HG03469 (cell line): ENCODE data around the gene NAA15.
A peak's percentile ranks its signal among the peaks of the same experiment; 100 is the strongest.
"Not testable (repeated sequence)": the region's sequence is repeated elsewhere in the genome, so short reads cannot be mapped to it uniquely, and the experiment has no call there.

ENCODE experiments used
- ATAC-seq: cut with Tn5 transposase; IDR thresholded peaks from one replicate; pipeline ENCODE4 v1.9.1; 2021; ENCODE audit warnings: mild to moderate bottlenecking, moderate library complexity, moderate number of reproducible peaks; ENCODE audit not compliant: unreplicated experiment

Gene NAA15

GRCh38 chr4:139301113-139301820, at the start of gene NAA15:
TSS of gene NAA15 (plus strand) at chr4:139301505. CDS start at chr4:139301778, 273 bp downstream.
- peak; percentile 84 for ATAC-seq

GRCh38 chr4:139253046-139253445, 48.3 kb upstream of the NAA15 start:
- no peak for ATAC-seq

- ATAC-seq: no peak
Measured at GRCh38 chr4:139253713-139254112, 47.6 kb upstream of the NAA15 start.

DNA sequence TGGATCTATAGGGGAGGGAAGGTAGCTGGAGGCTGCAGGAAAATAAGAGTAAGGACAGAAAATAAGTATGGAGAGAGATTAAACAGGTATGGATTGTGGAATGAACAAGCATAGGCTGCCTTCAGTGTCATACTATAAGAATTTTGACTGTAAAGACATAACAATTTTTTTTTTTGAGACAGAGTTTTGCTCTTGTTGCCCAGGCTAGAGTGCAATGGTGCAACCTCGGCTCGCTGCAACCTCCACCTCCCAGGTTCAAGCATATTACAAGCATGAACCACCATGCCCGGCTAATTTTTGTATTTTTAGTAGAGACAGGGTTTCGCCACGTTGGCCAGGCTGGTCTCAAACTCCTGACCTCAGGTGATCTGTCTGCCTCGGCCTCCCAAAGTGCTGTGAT, 45.7 kb upstream of the NAA15 start:
- ATAC-seq: not testable (repeated sequence)

DNA sequence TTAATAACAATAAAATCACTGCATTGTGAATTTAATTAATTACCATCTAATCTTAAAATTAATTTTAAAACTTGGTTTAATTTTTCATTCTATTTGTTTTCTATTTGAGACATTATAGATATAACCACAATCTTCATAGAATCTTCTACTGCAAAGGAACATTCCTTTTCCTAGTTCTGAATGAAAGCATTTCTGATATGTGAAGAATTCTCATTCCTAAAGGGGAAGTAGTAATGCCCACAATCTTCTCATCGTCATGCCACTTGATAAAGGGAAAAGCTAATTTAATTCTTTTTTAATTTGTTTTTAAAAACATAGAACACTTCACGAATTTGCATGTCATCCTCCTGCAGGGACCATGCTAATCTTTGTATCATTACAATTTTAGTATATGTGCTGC, 45.0 kb upstream of the NAA15 start:
- no peak for ATAC-seq

DNA sequence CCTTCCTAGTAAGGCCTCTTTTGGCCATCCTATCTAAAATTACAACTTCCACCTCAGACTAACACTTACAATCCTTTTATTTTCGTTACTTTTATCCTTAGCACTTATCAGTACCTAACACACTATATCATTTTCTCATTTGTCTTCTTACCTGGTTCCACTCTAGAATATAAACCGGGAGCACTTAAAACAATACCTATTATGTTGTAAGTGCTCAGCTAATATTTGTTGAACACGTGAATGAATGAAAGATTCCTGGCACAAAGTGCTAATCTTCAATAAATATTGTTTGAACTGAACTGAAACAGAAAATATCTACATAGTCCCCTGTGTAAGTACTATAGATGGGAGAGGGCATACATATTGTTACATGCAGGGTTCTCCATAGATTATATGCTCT, 35.7 kb upstream of the NAA15 start:
- ATAC-seq: no peak

DNA sequence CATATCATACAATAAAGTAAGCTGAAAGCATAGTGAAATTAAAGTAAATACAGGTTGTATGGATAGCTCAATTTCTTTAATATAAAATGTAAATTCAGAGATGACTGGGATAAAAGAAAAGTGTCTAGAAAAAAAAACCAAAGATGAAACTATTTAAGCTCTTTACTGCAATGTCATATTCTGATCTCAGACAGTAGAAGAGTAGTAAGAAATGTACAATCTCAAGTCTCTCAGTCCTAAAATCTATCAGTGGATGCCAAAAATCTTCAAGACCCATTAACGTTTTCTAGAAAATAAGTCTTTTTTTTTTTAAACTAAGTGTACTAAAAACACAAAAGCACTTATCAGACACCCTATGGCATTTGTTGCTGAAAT, 35.1 kb upstream of the NAA15 start:
- no peak for ATAC-seq

DNA sequence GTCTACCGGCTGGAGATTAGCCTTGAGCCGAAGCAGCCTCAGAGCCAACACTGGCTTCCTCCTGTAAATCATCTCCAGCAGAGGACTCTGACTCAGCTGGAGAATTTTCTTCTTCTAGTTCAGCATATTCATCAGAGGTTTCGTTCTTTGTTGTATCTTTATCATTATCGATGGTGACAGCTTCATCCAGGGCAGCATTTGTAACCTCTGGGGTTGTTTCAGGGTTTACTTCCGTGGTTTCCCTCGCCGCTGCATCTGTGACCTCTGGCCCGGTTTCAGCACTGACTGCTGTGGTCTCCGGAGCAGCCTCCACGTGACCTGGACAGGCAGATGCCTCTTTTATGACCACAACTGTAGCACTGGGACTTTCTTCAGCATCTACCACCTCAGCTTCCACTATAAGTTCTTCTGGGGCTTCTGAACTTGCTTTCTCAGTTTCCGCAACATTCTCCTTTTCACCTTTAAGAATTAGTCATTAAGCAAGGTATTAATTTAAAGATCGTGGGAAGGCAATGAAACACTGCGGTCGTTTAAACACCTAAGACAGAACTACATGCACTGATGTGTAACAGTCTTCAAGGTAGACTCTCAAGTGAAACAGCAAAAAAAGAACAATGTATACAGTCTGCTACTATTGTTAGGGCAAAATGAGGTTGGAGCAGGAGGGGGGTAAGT, 34.6 kb upstream of the NAA15 start:
- peak; percentile 89 for ATAC-seq

GRCh38 chr4:139267301-139267700, 34.0 kb upstream of the NAA15 start:
- ATAC-seq: no peak

DNA sequence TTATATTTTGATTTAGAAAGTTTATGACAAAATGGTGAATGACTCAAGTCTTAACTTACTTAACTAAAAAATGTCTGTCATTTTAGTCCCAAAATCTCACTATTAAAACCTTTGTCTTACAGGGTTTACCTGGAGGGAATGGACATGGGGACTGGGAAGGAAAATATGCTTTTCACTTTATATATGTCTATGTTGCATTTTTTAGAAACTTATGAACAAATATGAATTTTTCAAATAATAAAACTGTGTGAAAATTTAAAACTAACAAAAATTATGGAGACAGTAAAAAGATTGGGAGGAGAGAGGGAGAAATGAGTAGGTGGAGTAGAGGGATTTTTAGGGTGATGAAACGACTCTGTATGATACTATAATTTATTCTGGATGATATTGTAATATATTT, 27.5 kb upstream of the NAA15 start:
- no peak for ATAC-seq

GRCh38 chr4:139274790-139275189, 26.5 kb upstream of the NAA15 start:
- ATAC-seq: no peak

DNA sequence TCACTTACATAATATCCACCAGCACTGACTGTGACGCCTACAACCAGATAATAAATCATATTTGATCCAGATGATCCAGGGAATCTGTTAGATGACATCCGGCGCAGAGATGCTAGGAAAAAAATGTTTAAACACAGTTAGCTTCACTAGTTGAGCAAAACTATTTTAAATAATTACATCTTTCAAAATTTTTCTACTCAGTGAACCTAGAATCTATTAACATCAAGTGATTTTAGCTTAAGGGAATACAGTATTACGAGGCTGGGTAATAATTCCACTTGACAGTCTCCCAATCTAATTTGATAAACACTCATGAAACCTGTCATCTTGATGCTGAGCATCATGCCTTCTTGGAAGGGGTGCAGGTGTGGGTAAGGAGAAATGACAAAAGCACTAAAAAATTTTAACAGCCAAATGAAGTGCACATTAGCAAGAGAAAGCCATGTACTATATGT, 26.0 kb upstream of the NAA15 start:
- ATAC-seq: no peak

GRCh38 chr4:139278485-139278884, 22.8 kb upstream of the NAA15 start:
- no peak for ATAC-seq

- ATAC-seq: no peak
Measured at GRCh38 chr4:139278912-139279759, 22.2 kb upstream of the NAA15 start.

DNA sequence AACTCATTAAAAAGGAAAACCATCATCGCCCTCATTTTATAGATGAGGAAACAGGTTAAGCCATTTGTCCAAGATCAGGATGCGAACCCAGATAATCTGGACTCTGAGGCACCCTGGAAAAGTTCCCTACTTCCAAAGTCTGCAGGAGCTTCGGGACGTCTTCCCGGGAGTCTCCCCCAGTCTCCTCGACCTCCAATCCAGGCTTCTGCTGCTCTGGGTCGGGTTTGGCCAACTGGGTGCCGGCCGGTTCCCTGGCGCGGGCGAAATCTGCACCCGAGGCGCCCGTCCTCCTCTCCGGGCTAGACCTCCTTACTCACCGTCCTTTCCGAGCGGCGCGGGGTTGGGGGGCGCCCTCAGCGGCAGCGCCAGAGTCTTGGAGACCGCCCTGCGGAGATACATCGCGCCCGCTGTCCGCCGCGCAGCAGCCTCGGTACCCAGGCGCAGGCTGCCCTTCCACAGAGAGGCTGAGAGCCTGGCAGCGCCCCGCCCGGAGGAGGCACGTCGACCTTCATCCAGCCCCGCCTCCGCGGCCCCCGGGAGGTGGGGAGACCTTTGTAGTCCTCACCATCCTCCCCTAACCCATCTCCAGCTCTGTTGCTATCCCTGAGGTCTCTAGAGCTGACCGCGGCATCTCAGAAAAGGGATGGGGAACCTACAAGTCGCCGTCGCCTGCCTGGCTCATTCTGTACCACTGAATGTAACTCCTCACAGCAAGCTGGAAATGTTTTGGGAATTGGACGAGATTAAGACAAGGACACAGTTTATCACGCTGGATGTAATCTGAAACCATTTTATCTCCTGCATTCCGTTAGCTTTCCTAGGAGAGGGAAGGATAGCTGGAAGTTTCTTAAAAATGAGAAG, 21.3 kb upstream of the NAA15 start, which contains the start of gene MGARP:
Gene MGARP (minus strand): TSS at position 466 of the 861 bp plus-strand sequence. CDS start 67 bp downstream, at position 399.
- no peak for ATAC-seq

- no peak for ATAC-seq
Measured at GRCh38 chr4:139282065-139282720, 19.1 kb upstream of the NAA15 start.

DNA sequence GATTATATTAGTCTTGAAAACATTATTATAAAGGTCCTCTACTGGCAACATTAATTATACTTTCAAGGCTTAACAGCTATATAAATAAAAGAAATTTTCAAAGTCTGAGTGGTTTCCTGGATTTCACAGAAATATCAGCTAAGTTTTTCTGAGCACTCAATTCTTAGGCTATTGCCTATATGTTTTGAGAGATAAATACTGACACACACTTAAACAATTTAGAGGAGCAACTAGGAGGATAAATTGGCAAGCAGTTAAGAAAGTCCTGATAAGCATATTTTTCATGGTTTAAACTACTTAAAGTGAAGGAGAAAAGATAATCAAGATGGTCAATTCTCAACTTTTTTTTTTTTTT, 18.6 kb upstream of the NAA15 start:
- no peak for ATAC-seq

DNA sequence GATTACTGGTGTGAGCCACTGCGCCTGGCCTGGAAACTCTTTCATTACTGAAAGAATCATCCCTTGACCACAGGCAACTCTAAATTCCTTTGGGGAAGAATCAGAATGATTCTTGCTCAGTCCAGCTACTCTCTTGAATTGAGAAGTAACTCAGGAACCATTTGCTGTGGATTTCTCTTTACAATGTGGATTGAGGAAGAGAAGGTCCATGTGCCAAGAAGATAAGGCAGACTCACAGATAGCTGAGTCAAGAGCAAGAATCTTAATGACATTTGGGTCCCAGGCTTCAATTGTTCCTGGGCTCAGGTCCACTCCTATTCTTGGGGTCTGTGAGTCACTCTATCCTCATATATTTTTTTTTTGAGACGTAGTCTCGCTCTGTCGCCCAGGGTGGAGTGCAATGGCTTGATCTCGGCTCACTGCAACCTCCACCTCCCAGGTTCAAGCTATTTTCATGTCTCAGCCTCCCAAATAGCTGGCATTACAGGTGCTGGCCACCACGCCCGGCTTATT, 15.1 kb upstream of the NAA15 start:
- no peak for ATAC-seq

DNA sequence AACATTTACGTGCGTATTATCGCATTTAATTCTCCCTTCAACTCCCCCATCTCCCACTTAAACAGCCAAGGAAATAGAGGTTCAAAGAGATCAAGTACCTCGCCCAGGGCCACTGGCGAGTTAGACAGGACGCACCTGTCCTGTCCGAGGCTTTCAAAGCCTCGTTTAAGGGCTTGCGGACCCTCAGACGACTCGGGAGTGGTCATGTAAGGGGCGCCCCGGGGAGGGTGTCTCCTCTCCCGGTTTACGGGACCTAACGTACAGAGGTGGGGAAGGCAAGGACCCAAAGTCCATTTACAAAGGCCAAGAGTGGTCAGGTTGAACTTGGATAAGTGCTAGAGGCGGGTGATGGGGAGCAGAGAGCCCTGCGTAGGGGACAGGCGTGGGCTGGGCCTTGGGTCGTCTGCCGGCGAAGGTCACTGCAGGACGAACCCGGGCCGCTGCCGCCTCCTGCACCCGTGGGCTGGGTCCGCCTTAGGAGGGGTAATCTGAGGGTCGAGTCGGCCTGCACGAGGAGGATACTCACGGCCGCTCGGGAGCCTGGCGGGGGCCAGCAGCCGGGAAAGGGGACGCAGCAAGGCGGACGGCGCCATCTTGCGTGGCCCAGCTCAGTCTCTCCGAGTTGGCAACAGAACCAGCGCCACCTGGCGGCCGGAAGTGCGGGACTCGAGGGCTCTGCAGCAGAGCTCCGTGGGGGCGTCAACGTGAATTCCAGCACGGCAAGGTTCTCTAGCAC, 5.9 kb upstream of the NAA15 start:
- ATAC-seq: peak; percentile 90
